ENCODE data around the gene LRCOL1.

- TF ChIP-seq, protein P1, sequence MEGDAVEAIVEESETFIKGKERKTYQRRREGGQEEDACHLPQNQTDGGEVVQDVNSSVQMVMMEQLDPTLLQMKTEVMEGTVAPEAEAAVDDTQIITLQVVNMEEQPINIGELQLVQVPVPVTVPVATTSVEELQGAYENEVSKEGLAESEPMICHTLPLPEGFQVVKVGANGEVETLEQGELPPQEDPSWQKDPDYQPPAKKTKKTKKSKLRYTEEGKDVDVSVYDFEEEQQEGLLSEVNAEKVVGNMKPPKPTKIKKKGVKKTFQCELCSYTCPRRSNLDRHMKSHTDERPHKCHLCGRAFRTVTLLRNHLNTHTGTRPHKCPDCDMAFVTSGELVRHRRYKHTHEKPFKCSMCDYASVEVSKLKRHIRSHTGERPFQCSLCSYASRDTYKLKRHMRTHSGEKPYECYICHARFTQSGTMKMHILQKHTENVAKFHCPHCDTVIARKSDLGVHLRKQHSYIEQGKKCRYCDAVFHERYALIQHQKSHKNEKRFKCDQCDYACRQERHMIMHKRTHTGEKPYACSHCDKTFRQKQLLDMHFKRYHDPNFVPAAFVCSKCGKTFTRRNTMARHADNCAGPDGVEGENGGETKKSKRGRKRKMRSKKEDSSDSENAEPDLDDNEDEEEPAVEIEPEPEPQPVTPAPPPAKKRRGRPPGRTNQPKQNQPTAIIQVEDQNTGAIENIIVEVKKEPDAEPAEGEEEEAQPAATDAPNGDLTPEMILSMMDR (IDR thresholded peaks at IDR 0.05): no peak
- TF ChIP-seq POLR2A (IDR thresholded peaks at IDR 0.05): no peak
Observed at GRCh38 chr12:132556216-132556615, 54.2 kb downstream of the LRCOL1 start.
